Upper lobe of left lung (tissue), 4 donors: ENCODE data around the gene LAMA3.

Source experiments
- EP300 ChIP-seq, 4 donors: sonication (generic); formaldehyde crosslinking; IDR thresholded peaks; one replicate each; pipeline ENCODE4 v1.5.1; 2017; ENCODE audit warnings: antibody characterized with exemption in 4 of 4, control low read depth in 2 of 4
- POLR2A ChIP-seq, 4 donors: fragments of 450-650 bp; IDR thresholded peaks; one replicate each; pipeline ENCODE4 v1.5.1; 2016 to 2017; ENCODE audit warnings: antibody characterized with exemption in 4 of 4, mild to moderate bottlenecking in 2 of 4
- POLR2AphosphoS5 ChIP-seq, 2 donors: sonication (generic); formaldehyde crosslinking; IDR thresholded peaks; one replicate each; pipeline ENCODE4 v1.5.1; 2017; ENCODE audit warnings: antibody characterized with exemption in 2 of 2
- TF ChIP-seq, protein P1 (sequence below), 6 experiments: fragments of 450-650 bp in 4 of 6; fragments of 200-600 bp in 2 of 6; sonication (generic) in 2 of 6; IDR thresholded peaks; one replicate each; pipeline ENCODE4 v1.5.1; 2016 to 2019; ENCODE audit warnings: antibody characterized with exemption in 6 of 6

GRCh38 chr18:23710946-23711345, 21.7 kb downstream of the LAMA3 start:
- TF ChIP-seq, protein P1, sequence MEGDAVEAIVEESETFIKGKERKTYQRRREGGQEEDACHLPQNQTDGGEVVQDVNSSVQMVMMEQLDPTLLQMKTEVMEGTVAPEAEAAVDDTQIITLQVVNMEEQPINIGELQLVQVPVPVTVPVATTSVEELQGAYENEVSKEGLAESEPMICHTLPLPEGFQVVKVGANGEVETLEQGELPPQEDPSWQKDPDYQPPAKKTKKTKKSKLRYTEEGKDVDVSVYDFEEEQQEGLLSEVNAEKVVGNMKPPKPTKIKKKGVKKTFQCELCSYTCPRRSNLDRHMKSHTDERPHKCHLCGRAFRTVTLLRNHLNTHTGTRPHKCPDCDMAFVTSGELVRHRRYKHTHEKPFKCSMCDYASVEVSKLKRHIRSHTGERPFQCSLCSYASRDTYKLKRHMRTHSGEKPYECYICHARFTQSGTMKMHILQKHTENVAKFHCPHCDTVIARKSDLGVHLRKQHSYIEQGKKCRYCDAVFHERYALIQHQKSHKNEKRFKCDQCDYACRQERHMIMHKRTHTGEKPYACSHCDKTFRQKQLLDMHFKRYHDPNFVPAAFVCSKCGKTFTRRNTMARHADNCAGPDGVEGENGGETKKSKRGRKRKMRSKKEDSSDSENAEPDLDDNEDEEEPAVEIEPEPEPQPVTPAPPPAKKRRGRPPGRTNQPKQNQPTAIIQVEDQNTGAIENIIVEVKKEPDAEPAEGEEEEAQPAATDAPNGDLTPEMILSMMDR (IDR thresholded peaks at IDR 0.05): no peak
- no peak for TF ChIP-seq EP300 (IDR thresholded peaks at IDR 0.05)
- no peak for TF ChIP-seq POLR2A (IDR thresholded peaks at IDR 0.05)
- TF ChIP-seq POLR2AphosphoS5 (IDR thresholded peaks at IDR 0.05): no peak
